Liver (tissue), 9 donors: ENCODE results near the gene DHX16. TPM values are rescaled to one million over a fixed set of nuclear protein-coding genes. Genes with fewer than 3 reads are reported as not detected.

Experiments used
- DNase-seq: peaks from one replicate; pipeline ENCODE4 v3.0.0-alpha.2; 2017; ENCODE audit warnings: low spot score
- H3K27ac ChIP-seq, 2 donors: one replicate each; pipeline ENCODE4 v1.7.0; 2013; ENCODE audit warnings: inconsistent platforms in 2 of 2, low read length in 2 of 2, control low read depth in 1 of 2, low read depth in 1 of 2, mild to moderate bottlenecking in 1 of 2
- H3K27me3 ChIP-seq, 4 donors: one replicate each; pipeline versions ENCODE4 v1.6.1 to v1.7.0; 2013; ENCODE audit warnings: low read length in 3 of 4, inconsistent platforms in 1 of 4, mild to moderate bottlenecking in 1 of 4, moderate library complexity in 1 of 4; ENCODE audit not compliant: control insufficient read depth in 4 of 4, insufficient read depth in 4 of 4
- H3K36me3 ChIP-seq, 4 donors: one replicate each; pipeline versions ENCODE4 v1.6.1 to v1.7.0; 2013; ENCODE audit warnings: low read length in 3 of 4, mild to moderate bottlenecking in 3 of 4, low read depth in 1 of 4, moderate library complexity in 1 of 4; ENCODE audit not compliant: control insufficient read depth in 4 of 4, insufficient read depth in 3 of 4
- H3K4me1 ChIP-seq, 4 donors: one replicate each; pipeline versions ENCODE4 v1.6.1 to v1.7.0; 2013; ENCODE audit warnings: low read length in 3 of 4, mild to moderate bottlenecking in 3 of 4, moderate library complexity in 1 of 4; ENCODE audit not compliant: control insufficient read depth in 4 of 4, insufficient read depth in 4 of 4
- H3K4me3 ChIP-seq, 3 donors: one replicate each; pipeline versions ENCODE4 v1.6.1 to v1.7.0; 2013; ENCODE audit warnings: low read length in 3 of 3, control low read depth in 1 of 3, low read depth in 1 of 3, mild to moderate bottlenecking in 1 of 3
- H3K9ac ChIP-seq, 2 donors: one replicate each; pipeline ENCODE4 v1.7.0; 2013; ENCODE audit warnings: low read length in 2 of 2, mild to moderate bottlenecking in 2 of 2, moderate library complexity in 2 of 2, control low read depth in 1 of 2, low read depth in 1 of 2
- H3K9me3 ChIP-seq, 4 donors: one replicate each; pipeline versions ENCODE4 v1.6.1 to v1.7.0; 2013; ENCODE audit warnings: low read length in 3 of 4; ENCODE audit not compliant: control insufficient read depth in 4 of 4
- EGR1 ChIP-seq, 2 donors: IDR thresholded peaks; 2 replicates each; pipeline ENCODE4 v1.6.1; 2016 to 2018; ENCODE audit warnings: antibody characterized with exemption in 2 of 2, low read depth in 2 of 2
- FOXA1 ChIP-seq: IDR thresholded peaks from 2 replicates; pipeline ENCODE4 v1.6.1; 2016; ENCODE audit warnings: antibody characterized with exemption
- FOXA2 ChIP-seq: IDR thresholded peaks from 2 replicates; pipeline ENCODE4 v1.6.1; 2016; ENCODE audit warnings: antibody characterized with exemption
- GABPA ChIP-seq, 2 donors: IDR thresholded peaks in 1 of 2; conservative IDR thresholded peaks in 1 of 2; 2 replicates each; pipeline ENCODE4 v1.6.1; 2016; ENCODE audit warnings: antibody characterized with exemption in 2 of 2, mild to moderate bottlenecking in 1 of 2, moderate library complexity in 1 of 2
- HNF4A ChIP-seq, 2 donors: conservative IDR thresholded peaks; 2 replicates each; pipeline ENCODE4 v1.6.1; 2016; ENCODE audit warnings: antibody characterized with exemption in 2 of 2, mild to moderate bottlenecking in 2 of 2
- HNF4G ChIP-seq: IDR thresholded peaks from 2 replicates; pipeline ENCODE4 v1.6.1; 2016; ENCODE audit warnings: antibody characterized with exemption
- JUND ChIP-seq, 2 donors: IDR thresholded peaks; 2 replicates each; pipeline ENCODE4 v1.6.1; 2016; ENCODE audit warnings: antibody characterized with exemption in 2 of 2
- NR2F2 ChIP-seq: IDR thresholded peaks from 2 replicates; pipeline ENCODE4 v1.6.1; 2016; ENCODE audit warnings: antibody characterized with exemption
- RXRA ChIP-seq, 2 donors: IDR thresholded peaks; 2 replicates each; pipeline ENCODE4 v1.6.1; 2017 to 2018; ENCODE audit warnings: antibody characterized with exemption in 2 of 2, mild to moderate bottlenecking in 1 of 2
- SP1 ChIP-seq: IDR thresholded peaks from 2 replicates; pipeline ENCODE4 v1.6.1; 2018; ENCODE audit warnings: antibody characterized with exemption, mild to moderate bottlenecking
- YY1 ChIP-seq: IDR thresholded peaks from 2 replicates; pipeline ENCODE4 v1.6.1; 2016; ENCODE audit warnings: antibody characterized with exemption, mild to moderate bottlenecking
- WGBS: extraction: QIAGEN DNeasy Blood & Tissue Kit; methylation state at CpG from one replicate; pipeline ENCODE4 v1.1.7; 2013; 5-methylcytosine and 5-hydroxymethylcytosine counted together
- polyA plus RNA-seq, 2 donors: library from polyadenylated mRNA; stranded (reverse) in 1 of 2; unstranded in 1 of 2; fragments of 200-250 nt in 1 of 2; fragments of >200 nt in 1 of 2; fragmentation: Nextera tagmentation in 1 of 2; extraction: Ambion mirVana in 1 of 2; gene quantifications; one replicate each; pipeline versions ENCODE4 v1.2.1 to v1.2.3, GENCODE V29; 2013 to 2015
- total RNA-seq, 2 donors: library from RNA; depleted of rRNA; stranded (reverse); fragments of >200 nt; gene quantifications; one replicate each; pipeline ENCODE4 v1.2.3, GENCODE V29; 2014
- TF ChIP-seq, protein P1 (sequence below): IDR thresholded peaks from 2 replicates; pipeline ENCODE4 v1.6.1; 2016; ENCODE audit warnings: antibody characterized with exemption
- TF ChIP-seq, protein P2 (sequence below): IDR thresholded peaks from 2 replicates; pipeline ENCODE4 v1.6.1; 2016; ENCODE audit warnings: antibody characterized with exemption
- TF ChIP-seq, protein P3 (sequence below): fragments of 150-350 bp; IDR thresholded peaks from 2 replicates; pipeline ENCODE4 v1.5.1; 2017; ENCODE audit warnings: improper control_type of control experiment, low read depth, low read length; ENCODE audit not compliant: missing input control
- TF ChIP-seq, protein P4 (sequence below): IDR thresholded peaks from 2 replicates; pipeline ENCODE4 v1.6.1; 2016; ENCODE audit warnings: antibody characterized with exemption, mild to moderate bottlenecking
- TF ChIP-seq, protein P5 (sequence below): IDR thresholded peaks from 2 replicates; pipeline ENCODE4 v1.6.1; 2016; ENCODE audit warnings: antibody characterized with exemption
- donor health status: healthy.
- donor health status: healthy.
- donor health status: healthy.
- donor health status: healthy.
- donor health status: healthy.

DHX16 gene
- total and polyA plus RNA-seq, 4 donors: 10.1 to 23.9 (median 17.4) TPM

DNA sequence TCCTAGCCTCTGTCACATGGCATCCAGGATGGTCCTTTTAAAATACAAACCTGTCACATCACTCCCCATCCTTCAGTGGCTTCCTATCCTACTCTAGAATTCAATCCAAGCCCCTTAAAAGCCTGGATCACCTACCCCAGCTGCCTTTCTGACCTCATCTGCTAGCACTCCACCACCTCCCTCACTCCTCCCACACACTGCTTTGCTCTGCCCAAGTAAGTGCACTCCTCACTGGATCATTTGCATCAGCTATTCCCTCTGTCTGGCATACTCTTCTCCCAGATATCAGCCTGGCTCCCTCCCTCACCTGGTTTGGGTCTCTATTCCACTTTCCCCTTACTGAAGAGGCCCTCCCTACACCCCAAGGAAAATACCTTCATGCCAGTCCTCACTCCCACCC lies 15.4 kb downstream of the DHX16 start:
- Histone ChIP-seq H3K4me3 (no peak overlapping the region), H3K36me3 (peaks cover 18 to 75% (median 59%) of the 10 kb centered on the region in 4 donors)

DNA sequence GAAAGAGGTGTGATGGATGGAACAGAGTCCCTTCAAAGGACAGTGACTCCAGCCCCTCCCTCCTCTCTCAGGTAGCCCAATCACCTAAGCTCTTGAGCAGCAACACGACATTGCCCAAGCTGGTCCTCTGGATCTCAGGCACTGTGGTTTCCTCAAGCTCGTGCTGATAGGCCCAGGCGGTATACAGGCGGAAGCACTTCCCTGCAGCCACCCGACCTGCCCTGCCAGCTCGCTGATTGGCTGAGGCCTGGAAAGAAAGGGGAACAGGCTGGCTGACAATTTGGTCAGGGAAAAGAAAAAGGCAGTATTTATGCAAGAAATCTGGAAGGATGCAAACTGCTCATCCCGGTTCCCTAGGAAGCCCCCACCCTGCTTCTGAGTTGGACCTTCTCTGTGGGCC lies 16.3 kb downstream of the DHX16 start:
- no peak overlapping the region for H3K27ac ChIP-seq
- DNase-seq: no peak
- H3K27me3 ChIP-seq: no peaks in the 10 kb centered on the region
- H3K4me3 ChIP-seq: no peak overlapping the region
- H3K4me1 ChIP-seq: peaks cover 0 to 8% (median 3%) of the 10 kb centered on the region in 4 donors
- no peaks in the 10 kb centered on the region for H3K9me3 ChIP-seq
- 89% methylated on average over 7 of the region's 7 CpGs for WGBS
- peaks cover 16 to 73% (median 59%) of the 10 kb centered on the region in 4 donors for H3K36me3 ChIP-seq
- no peak overlapping the region for H3K9ac ChIP-seq
- TF ChIP-seq SP1: no peak
- no peak for TF ChIP-seq EGR1 (IDR thresholded peaks at IDR 0.05; ENCODE audit: low read depth in 2 of 2)
- TF ChIP-seq GABPA (IDR thresholded peaks at IDR 0.05 in 1 of 2, conservative IDR thresholded peaks at IDR 0.05 in 1 of 2): no peak
- TF ChIP-seq, protein P1, sequence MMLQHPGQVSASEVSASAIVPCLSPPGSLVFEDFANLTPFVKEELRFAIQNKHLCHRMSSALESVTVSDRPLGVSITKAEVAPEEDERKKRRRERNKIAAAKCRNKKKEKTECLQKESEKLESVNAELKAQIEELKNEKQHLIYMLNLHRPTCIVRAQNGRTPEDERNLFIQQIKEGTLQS: no peak
- no peak for TF ChIP-seq HNF4A (conservative IDR thresholded peaks at IDR 0.05)
- no peak for TF ChIP-seq NR2F2
- no peak for TF ChIP-seq FOXA1
- TF ChIP-seq, protein P2, sequence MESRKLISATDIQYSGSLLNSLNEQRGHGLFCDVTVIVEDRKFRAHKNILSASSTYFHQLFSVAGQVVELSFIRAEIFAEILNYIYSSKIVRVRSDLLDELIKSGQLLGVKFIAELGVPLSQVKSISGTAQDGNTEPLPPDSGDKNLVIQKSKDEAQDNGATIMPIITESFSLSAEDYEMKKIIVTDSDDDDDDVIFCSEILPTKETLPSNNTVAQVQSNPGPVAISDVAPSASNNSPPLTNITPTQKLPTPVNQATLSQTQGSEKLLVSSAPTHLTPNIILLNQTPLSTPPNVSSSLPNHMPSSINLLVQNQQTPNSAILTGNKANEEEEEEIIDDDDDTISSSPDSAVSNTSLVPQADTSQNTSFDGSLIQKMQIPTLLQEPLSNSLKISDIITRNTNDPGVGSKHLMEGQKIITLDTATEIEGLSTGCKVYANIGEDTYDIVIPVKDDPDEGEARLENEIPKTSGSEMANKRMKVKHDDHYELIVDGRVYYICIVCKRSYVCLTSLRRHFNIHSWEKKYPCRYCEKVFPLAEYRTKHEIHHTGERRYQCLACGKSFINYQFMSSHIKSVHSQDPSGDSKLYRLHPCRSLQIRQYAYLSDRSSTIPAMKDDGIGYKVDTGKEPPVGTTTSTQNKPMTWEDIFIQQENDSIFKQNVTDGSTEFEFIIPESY: no peak
- TF ChIP-seq, protein P3, sequence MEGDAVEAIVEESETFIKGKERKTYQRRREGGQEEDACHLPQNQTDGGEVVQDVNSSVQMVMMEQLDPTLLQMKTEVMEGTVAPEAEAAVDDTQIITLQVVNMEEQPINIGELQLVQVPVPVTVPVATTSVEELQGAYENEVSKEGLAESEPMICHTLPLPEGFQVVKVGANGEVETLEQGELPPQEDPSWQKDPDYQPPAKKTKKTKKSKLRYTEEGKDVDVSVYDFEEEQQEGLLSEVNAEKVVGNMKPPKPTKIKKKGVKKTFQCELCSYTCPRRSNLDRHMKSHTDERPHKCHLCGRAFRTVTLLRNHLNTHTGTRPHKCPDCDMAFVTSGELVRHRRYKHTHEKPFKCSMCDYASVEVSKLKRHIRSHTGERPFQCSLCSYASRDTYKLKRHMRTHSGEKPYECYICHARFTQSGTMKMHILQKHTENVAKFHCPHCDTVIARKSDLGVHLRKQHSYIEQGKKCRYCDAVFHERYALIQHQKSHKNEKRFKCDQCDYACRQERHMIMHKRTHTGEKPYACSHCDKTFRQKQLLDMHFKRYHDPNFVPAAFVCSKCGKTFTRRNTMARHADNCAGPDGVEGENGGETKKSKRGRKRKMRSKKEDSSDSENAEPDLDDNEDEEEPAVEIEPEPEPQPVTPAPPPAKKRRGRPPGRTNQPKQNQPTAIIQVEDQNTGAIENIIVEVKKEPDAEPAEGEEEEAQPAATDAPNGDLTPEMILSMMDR: no peak
- no peak for TF ChIP-seq RXRA (IDR thresholded peaks at IDR 0.05)
- no peak for TF ChIP-seq JUND (IDR thresholded peaks at IDR 0.05)
- no peak for TF ChIP-seq YY1
- TF ChIP-seq FOXA2: no peak

More for the DNA sequence above, 15.4 kb downstream of the DHX16 start:
- Histone ChIP-seq H3K4me1 (peaks cover 0 to 8% (median 3%) of the 10 kb centered on the region in 4 donors), H3K27ac (no peak overlapping the region), H3K9me3 (no peaks in the 10 kb centered on the region), H3K27me3 (no peaks in the 10 kb centered on the region), H3K9ac (no peak overlapping the region)
- TF ChIP-seq, protein P4, sequence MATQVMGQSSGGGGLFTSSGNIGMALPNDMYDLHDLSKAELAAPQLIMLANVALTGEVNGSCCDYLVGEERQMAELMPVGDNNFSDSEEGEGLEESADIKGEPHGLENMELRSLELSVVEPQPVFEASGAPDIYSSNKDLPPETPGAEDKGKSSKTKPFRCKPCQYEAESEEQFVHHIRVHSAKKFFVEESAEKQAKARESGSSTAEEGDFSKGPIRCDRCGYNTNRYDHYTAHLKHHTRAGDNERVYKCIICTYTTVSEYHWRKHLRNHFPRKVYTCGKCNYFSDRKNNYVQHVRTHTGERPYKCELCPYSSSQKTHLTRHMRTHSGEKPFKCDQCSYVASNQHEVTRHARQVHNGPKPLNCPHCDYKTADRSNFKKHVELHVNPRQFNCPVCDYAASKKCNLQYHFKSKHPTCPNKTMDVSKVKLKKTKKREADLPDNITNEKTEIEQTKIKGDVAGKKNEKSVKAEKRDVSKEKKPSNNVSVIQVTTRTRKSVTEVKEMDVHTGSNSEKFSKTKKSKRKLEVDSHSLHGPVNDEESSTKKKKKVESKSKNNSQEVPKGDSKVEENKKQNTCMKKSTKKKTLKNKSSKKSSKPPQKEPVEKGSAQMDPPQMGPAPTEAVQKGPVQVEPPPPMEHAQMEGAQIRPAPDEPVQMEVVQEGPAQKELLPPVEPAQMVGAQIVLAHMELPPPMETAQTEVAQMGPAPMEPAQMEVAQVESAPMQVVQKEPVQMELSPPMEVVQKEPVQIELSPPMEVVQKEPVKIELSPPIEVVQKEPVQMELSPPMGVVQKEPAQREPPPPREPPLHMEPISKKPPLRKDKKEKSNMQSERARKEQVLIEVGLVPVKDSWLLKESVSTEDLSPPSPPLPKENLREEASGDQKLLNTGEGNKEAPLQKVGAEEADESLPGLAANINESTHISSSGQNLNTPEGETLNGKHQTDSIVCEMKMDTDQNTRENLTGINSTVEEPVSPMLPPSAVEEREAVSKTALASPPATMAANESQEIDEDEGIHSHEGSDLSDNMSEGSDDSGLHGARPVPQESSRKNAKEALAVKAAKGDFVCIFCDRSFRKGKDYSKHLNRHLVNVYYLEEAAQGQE: no peak
- TF ChIP-seq FOXA1 (no peak), RXRA (IDR thresholded peaks at IDR 0.05) (no peak), HNF4G (no peak)
- TF ChIP-seq, protein P5, sequence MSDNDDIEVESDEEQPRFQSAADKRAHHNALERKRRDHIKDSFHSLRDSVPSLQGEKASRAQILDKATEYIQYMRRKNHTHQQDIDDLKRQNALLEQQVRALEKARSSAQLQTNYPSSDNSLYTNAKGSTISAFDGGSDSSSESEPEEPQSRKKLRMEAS: no peak
- TF ChIP-seq, protein P3: no peak
- no peak for DNase-seq
